ENCODE measurements around the gene DOCK1.

DOCK1 gene

DNA sequence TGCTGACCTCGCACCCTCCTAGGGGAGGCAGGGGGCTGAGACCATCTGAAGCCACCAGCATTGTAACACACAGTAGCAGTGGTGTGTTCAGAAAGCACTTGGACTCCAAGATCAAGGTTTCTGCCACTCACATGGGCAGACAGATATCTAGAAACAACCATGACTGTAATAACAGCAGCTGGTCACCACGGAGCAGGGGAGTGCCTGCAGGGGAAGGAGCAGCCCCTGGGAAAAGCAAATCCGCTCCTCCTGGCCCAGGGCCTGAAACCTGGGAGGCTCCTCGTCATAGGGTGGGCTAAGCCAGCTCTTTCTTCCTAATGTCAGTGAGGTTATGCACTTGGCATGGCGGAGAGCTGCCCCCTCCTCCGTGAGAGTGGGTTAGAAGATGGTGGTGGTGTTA is 409.6 kb downstream of the DOCK1 start:
- Histone ChIP-seq H3K4me2 (ENCODE audit: low read length) (no peak overlapping the region), H3K27ac (no peak overlapping the region), H3K79me2 (no peaks in the 10 kb centered on the region), H2AFZ (no peak overlapping the region), H3K9ac (no peak overlapping the region), H3K36me3 (ENCODE audit: control insufficient read depth, insufficient read depth, low read length) (no peaks in the 10 kb centered on the region), H3K27me3 (ENCODE audit: control insufficient read depth, insufficient read depth, low read length) (no peaks in the 10 kb centered on the region), H3K4me3 (ENCODE audit: low read depth, low read length) (no peak overlapping the region), H3K9me3 (ENCODE audit: control insufficient read depth, low read length) (no peaks in the 10 kb centered on the region), H3K4me1 (peaks cover 3% of the 10 kb centered on the region)
- TF ChIP-seq, protein P1, sequence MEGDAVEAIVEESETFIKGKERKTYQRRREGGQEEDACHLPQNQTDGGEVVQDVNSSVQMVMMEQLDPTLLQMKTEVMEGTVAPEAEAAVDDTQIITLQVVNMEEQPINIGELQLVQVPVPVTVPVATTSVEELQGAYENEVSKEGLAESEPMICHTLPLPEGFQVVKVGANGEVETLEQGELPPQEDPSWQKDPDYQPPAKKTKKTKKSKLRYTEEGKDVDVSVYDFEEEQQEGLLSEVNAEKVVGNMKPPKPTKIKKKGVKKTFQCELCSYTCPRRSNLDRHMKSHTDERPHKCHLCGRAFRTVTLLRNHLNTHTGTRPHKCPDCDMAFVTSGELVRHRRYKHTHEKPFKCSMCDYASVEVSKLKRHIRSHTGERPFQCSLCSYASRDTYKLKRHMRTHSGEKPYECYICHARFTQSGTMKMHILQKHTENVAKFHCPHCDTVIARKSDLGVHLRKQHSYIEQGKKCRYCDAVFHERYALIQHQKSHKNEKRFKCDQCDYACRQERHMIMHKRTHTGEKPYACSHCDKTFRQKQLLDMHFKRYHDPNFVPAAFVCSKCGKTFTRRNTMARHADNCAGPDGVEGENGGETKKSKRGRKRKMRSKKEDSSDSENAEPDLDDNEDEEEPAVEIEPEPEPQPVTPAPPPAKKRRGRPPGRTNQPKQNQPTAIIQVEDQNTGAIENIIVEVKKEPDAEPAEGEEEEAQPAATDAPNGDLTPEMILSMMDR (IDR thresholded peaks at IDR 0.05) = no peak

DNA sequence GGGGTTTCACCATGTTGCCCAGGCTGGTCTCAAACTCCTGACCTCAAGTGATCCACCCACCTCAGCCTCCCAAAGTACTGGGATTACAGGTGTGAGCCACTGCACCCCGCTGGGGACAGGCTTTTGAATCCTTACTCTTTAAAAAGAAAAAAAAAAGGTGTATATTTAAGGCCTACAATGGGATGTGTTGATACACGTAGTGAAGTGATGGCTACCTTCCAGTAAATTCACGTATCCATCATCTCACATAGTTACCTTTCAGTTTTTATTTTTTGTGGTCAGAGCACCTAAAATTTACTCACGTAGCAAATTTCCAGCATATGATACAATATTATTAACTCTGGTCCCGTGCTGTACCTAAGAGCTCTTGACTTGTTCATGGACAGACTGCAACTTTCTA is 410.7 kb downstream of the DOCK1 start:
- H3K27me3 ChIP-seq (ENCODE audit: control insufficient read depth, insufficient read depth, low read length) = no peaks in the 10 kb centered on the region
- H3K4me2 ChIP-seq (ENCODE audit: low read length) = no peak overlapping the region
- H3K9ac ChIP-seq = no peak overlapping the region
- H3K4me3 ChIP-seq (ENCODE audit: low read depth, low read length) = no peak overlapping the region
- no peak overlapping the region for H3K27ac ChIP-seq
- H3K79me2 ChIP-seq = no peaks in the 10 kb centered on the region
- TF ChIP-seq, protein P1 (IDR thresholded peaks at IDR 0.05) = no peak
- no peaks in the 10 kb centered on the region for H3K9me3 ChIP-seq (ENCODE audit: control insufficient read depth, low read length)
- H3K4me1 ChIP-seq = peaks cover 3% of the 10 kb centered on the region
- H2AFZ ChIP-seq = no peak overlapping the region
- H3K36me3 ChIP-seq (ENCODE audit: control insufficient read depth, insufficient read depth, low read length) = no peaks in the 10 kb centered on the region

GRCh38 chr10:127318396-127318795 is 413.2 kb downstream of the DOCK1 start:
- H3K27me3 ChIP-seq (ENCODE audit: control insufficient read depth, insufficient read depth, low read length) = no peaks in the 10 kb centered on the region
- H3K9ac ChIP-seq = no peak overlapping the region
- H3K79me2 ChIP-seq = no peaks in the 10 kb centered on the region
- H2AFZ ChIP-seq = no peak overlapping the region
- no peaks in the 10 kb centered on the region for H3K36me3 ChIP-seq (ENCODE audit: control insufficient read depth, insufficient read depth, low read length)
- no peak overlapping the region for H3K4me3 ChIP-seq (ENCODE audit: low read depth, low read length)
- H3K9me3 ChIP-seq (ENCODE audit: control insufficient read depth, low read length) = no peaks in the 10 kb centered on the region
- TF ChIP-seq, protein P1 (IDR thresholded peaks at IDR 0.05) = no peak
- H3K4me1 ChIP-seq = peaks cover 3% of the 10 kb centered on the region
- no peak overlapping the region for H3K4me2 ChIP-seq (ENCODE audit: low read length)
- H3K27ac ChIP-seq = no peak overlapping the region

DNA sequence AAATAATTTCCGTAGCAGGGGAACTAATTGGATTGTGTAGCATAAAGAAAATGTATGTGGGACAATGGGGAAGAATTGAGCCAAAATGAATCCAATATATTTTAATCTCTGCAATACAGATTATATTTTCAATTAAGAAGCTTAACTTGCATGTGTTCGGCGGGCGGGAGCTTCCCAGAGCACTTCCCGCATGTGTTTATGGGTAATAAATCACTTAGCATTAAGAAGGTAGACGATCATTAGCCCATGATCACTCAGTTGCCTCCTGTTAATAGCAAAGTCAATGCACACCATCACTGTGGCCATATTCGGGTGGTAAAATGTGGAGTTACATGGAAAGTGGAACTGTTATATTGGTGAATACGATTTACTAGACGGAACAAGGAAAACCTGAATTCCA is 414.0 kb downstream of the DOCK1 start:
- H3K4me3 ChIP-seq (ENCODE audit: low read depth, low read length) = no peak overlapping the region
- H3K4me1 ChIP-seq = no peaks in the 10 kb centered on the region
- no peaks in the 10 kb centered on the region for H3K9me3 ChIP-seq (ENCODE audit: control insufficient read depth, low read length)
- H3K4me2 ChIP-seq (ENCODE audit: low read length) = no peak overlapping the region
- no peaks in the 10 kb centered on the region for H3K79me2 ChIP-seq
- no peak overlapping the region for H3K9ac ChIP-seq
- H3K27me3 ChIP-seq (ENCODE audit: control insufficient read depth, insufficient read depth, low read length) = no peaks in the 10 kb centered on the region
- H3K36me3 ChIP-seq (ENCODE audit: control insufficient read depth, insufficient read depth, low read length) = no peaks in the 10 kb centered on the region
- TF ChIP-seq, protein P1 (IDR thresholded peaks at IDR 0.05) = no peak
- no peak overlapping the region for H3K27ac ChIP-seq
- H2AFZ ChIP-seq = no peak overlapping the region

DNA sequence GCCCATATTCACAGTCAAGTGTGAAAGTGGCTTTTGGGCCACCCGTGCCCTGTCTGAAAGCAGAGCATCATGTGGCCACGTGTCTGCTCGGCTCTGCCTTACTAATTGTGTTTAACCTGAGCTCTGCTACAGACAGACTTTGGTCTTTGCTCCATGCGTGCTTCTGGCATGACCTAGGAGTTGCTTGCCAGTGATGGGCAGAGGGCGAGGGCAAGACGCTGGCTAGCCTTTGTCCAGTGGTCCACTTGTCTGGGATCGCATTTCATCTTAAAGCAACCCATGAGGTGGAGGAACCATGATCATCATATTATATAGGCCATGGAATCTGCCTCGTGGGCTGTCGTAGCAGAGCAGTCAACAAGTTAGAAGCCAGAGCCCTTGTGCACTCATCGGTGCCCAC is 414.5 kb downstream of the DOCK1 start:
- no peak overlapping the region for H3K9ac ChIP-seq

More for the DNA sequence above, 414.5 kb downstream of the DOCK1 start:
- Histone ChIP-seq H3K4me2 (ENCODE audit: low read length) (no peak overlapping the region), H3K9me3 (ENCODE audit: control insufficient read depth, low read length) (no peaks in the 10 kb centered on the region), H3K27me3 (ENCODE audit: control insufficient read depth, insufficient read depth, low read length) (no peaks in the 10 kb centered on the region), H3K36me3 (ENCODE audit: control insufficient read depth, insufficient read depth, low read length) (no peaks in the 10 kb centered on the region), H3K4me1 (no peaks in the 10 kb centered on the region), H3K79me2 (no peaks in the 10 kb centered on the region), H3K27ac (no peak overlapping the region), H3K4me3 (ENCODE audit: low read depth, low read length) (no peak overlapping the region), H2AFZ (no peak overlapping the region)
- TF ChIP-seq, protein P1 (IDR thresholded peaks at IDR 0.05) = no peak

All from parathyroid adenoma (tissue), 2 donors.